Mesendoderm (in vitro differentiated cells): ENCODE results near the gene BFSP1.

Experiments used
- DNase-seq: peaks from one replicate; pipeline ENCODE4 v3.0.0; 2013
- H2AK5ac ChIP-seq: 2 replicates; pipeline ENCODE4 v1.6.1; 2013; ENCODE audit warnings: low read length, inconsistent platforms
- H2BK120ac ChIP-seq: 2 replicates; pipeline ENCODE4 v1.6.1; 2013; ENCODE audit warnings: low read depth, mild to moderate bottlenecking, low read length, moderate library complexity, mixed read lengths
- H2BK15ac ChIP-seq: replicated peaks from 2 replicates; pipeline ENCODE4 v1.6.1; 2013; ENCODE audit warnings: low read depth, mild to moderate bottlenecking, moderate library complexity
- H2BK5ac ChIP-seq: 2 replicates; pipeline ENCODE4 v1.6.1; 2013; ENCODE audit warnings: low read length, inconsistent platforms
- H3K18ac ChIP-seq: 2 replicates; pipeline ENCODE4 v1.6.1; 2013; ENCODE audit warnings: mild to moderate bottlenecking, low read length, mixed read lengths
- H3K23ac ChIP-seq: one replicate; pipeline ENCODE4 v1.6.1; 2013; ENCODE audit warnings: low read length
- H3K27ac ChIP-seq: 2 replicates; pipeline ENCODE4 v1.5.1; 2013; ENCODE audit warnings: low read depth, mild to moderate bottlenecking, inconsistent platforms, low read length, moderate library complexity
- H3K27me3 ChIP-seq: 2 replicates; pipeline ENCODE4 v1.6.1; 2013; ENCODE audit warnings: low read length, control low read depth, mild to moderate bottlenecking, inconsistent platforms; ENCODE audit not compliant: insufficient read depth, poor library complexity
- H3K36me3 ChIP-seq: 2 replicates; pipeline ENCODE4 v1.6.1; 2013; ENCODE audit warnings: low read length, inconsistent platforms; ENCODE audit not compliant: control insufficient read depth, insufficient read depth
- H3K4ac ChIP-seq: one replicate; pipeline ENCODE4 v1.6.1; 2013; ENCODE audit warnings: low read depth, mild to moderate bottlenecking, low read length, moderate library complexity
- H3K4me1 ChIP-seq: 2 replicates; pipeline ENCODE4 v1.6.1; 2013; ENCODE audit warnings: low read depth, low read length, inconsistent platforms; ENCODE audit not compliant: control insufficient read depth
- H3K4me2 ChIP-seq: 2 replicates; pipeline ENCODE4 v1.6.1; 2013; ENCODE audit warnings: low read length
- H3K4me3 ChIP-seq: 2 replicates; pipeline ENCODE4 v1.5.1; 2013; ENCODE audit warnings: mild to moderate bottlenecking, low read length
- H3K56ac ChIP-seq: one replicate; pipeline ENCODE4 v1.6.1; 2013; ENCODE audit warnings: low read length
- H3K79me1 ChIP-seq: 2 replicates; pipeline ENCODE4 v1.6.1; 2013; ENCODE audit warnings: low read length, inconsistent platforms
- H3K79me2 ChIP-seq: 2 replicates; pipeline ENCODE4 v1.6.1; 2013; ENCODE audit warnings: mild to moderate bottlenecking, low read length; ENCODE audit not compliant: control insufficient read depth, insufficient read depth
- H3K9ac ChIP-seq: 2 replicates; pipeline ENCODE4 v1.6.1; 2013; ENCODE audit warnings: low read length, inconsistent platforms
- H4K5ac ChIP-seq: one replicate; pipeline ENCODE4 v1.6.1; 2013; ENCODE audit warnings: low read length
- H4K8ac ChIP-seq: one replicate; pipeline ENCODE4 v1.6.1; 2013; ENCODE audit warnings: low read depth, mild to moderate bottlenecking, control low read depth, low read length, moderate library complexity
- WGBS: extraction: QIAGEN DNeasy Blood & Tissue Kit; methylation state at CpG from one replicate; pipeline ENCODE4 v1.1.7; 2013; ENCODE audit warnings: low lambda C conversion rate, missing lambda C conversion rate; ENCODE audit not compliant: insufficient coverage; ENCODE audit errors: extremely low coverage; 5-methylcytosine and 5-hydroxymethylcytosine counted together

The BFSP1 gene

GRCh38 chr20:17555106-17555505 lies 23.9 kb upstream of the BFSP1 start:
- Histone ChIP-seq H3K79me1 (no peaks in the 10 kb centered on the region), H4K5ac (no peak overlapping the region), H3K4me1 (peaks cover 1% of the 10 kb centered on the region), H3K4ac (no peak overlapping the region), H3K9ac (no peak overlapping the region), H3K4me3 (no peak overlapping the region), H2BK120ac (no peak overlapping the region), H2BK15ac (no peak overlapping the region), H3K79me2 (no peaks in the 10 kb centered on the region), H3K4me2 (no peak overlapping the region), H4K8ac (no peak overlapping the region), H3K27ac (no peak overlapping the region), H3K23ac (no peak overlapping the region), H3K36me3 (no peaks in the 10 kb centered on the region), H3K56ac (no peak overlapping the region), H3K27me3 (no peaks in the 10 kb centered on the region), H2AK5ac (no peak overlapping the region), H3K18ac (no peak overlapping the region), H2BK5ac (no peak overlapping the region)
- DNase-seq, result no peak
- WGBS, result no CpG with 5 or more reads among the region's 3 CpGs

DNA sequence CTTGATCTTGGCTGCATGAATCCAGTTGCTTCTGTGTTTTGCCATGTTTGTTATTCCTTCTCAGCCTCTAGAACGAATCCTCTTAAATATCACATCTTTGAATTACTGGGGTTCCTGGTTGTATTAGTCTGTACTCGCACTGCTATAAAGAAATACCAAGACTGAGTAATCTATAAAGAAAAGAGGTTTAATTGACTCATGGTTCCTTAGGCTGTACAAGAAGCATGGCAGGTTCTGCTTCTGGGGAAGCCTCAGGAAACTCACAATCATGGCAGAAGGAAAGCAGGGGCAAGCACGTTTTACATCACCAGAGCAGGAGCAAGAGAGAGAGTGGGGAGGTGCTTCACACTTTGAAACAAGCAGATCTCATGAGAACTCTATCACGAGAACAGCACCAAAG lies 18.0 kb upstream of the BFSP1 start:
- H3K27ac ChIP-seq, result no peak overlapping the region
- no peak overlapping the region for H3K23ac ChIP-seq
- no peak overlapping the region for H2BK120ac ChIP-seq
- no peaks in the 10 kb centered on the region for H3K79me1 ChIP-seq
- H4K8ac ChIP-seq, result no peak overlapping the region
- H3K79me2 ChIP-seq, result no peaks in the 10 kb centered on the region
- WGBS, result no CpG with 5 or more reads among the region's 4 CpGs
- no peak overlapping the region for H3K4ac ChIP-seq
- H3K56ac ChIP-seq, result no peak overlapping the region
- H3K4me1 ChIP-seq, result no peaks in the 10 kb centered on the region
- DNase-seq, result no peak
- no peak overlapping the region for H3K4me2 ChIP-seq
- no peaks in the 10 kb centered on the region for H3K27me3 ChIP-seq
- H4K5ac ChIP-seq, result no peak overlapping the region
- H3K36me3 ChIP-seq, result no peaks in the 10 kb centered on the region
- no peak overlapping the region for H2AK5ac ChIP-seq
- H3K18ac ChIP-seq, result no peak overlapping the region
- H2BK5ac ChIP-seq, result no peak overlapping the region
- H3K4me3 ChIP-seq, result no peak overlapping the region
- no peak overlapping the region for H3K9ac ChIP-seq
- H2BK15ac ChIP-seq, result no peak overlapping the region

- Histone ChIP-seq H3K4me3 (no peak overlapping the region), H3K27ac (no peak overlapping the region), H3K18ac (no peak overlapping the region), H3K23ac (no peak overlapping the region), H2BK120ac (no peak overlapping the region), H3K4me1 (no peaks in the 10 kb centered on the region), H3K79me2 (no peaks in the 10 kb centered on the region), H4K8ac (no peak overlapping the region), H3K4me2 (no peak overlapping the region), H2BK5ac (no peak overlapping the region), H2AK5ac (no peak overlapping the region), H3K36me3 (no peaks in the 10 kb centered on the region), H4K5ac (no peak overlapping the region), H3K79me1 (no peaks in the 10 kb centered on the region), H3K4ac (no peak overlapping the region), H3K9ac (no peak overlapping the region), H3K27me3 (no peaks in the 10 kb centered on the region), H2BK15ac (no peak overlapping the region), H3K56ac (no peak overlapping the region)
- no peak for DNase-seq
- WGBS, result no CpG with 5 or more reads among the region's 4 CpGs
Measured at GRCh38 chr20:17545127-17545526, 13.9 kb upstream of the BFSP1 start.

- no peak overlapping the region for H3K23ac ChIP-seq
- H4K8ac ChIP-seq, result no peak overlapping the region
- no peak overlapping the region for H2AK5ac ChIP-seq
- no peak overlapping the region for H3K27ac ChIP-seq
- no peaks in the 10 kb centered on the region for H3K79me2 ChIP-seq
- H3K56ac ChIP-seq, result no peak overlapping the region
- no peak for DNase-seq
- no peaks in the 10 kb centered on the region for H3K4me1 ChIP-seq
- no peak overlapping the region for H3K18ac ChIP-seq
- no peak overlapping the region for H4K5ac ChIP-seq
- no peaks in the 10 kb centered on the region for H3K36me3 ChIP-seq
- H3K9ac ChIP-seq, result no peak overlapping the region
- H3K4me2 ChIP-seq, result no peak overlapping the region
- H2BK15ac ChIP-seq, result no peak overlapping the region
- H3K79me1 ChIP-seq, result no peaks in the 10 kb centered on the region
- no peak overlapping the region for H3K4me3 ChIP-seq
- H2BK120ac ChIP-seq, result no peak overlapping the region
- H3K4ac ChIP-seq, result no peak overlapping the region
- WGBS, result no CpG with 5 or more reads among the region's 5 CpGs
- H2BK5ac ChIP-seq, result no peak overlapping the region
- no peaks in the 10 kb centered on the region for H3K27me3 ChIP-seq
Measured at GRCh38 chr20:17543531-17544131, 12.5 kb upstream of the BFSP1 start.

- Histone ChIP-seq H3K9ac (no peak overlapping the region), H3K4me2 (no peak overlapping the region), H3K36me3 (no peaks in the 10 kb centered on the region), H4K5ac (no peak overlapping the region), H2BK5ac (no peak overlapping the region), H3K4ac (no peak overlapping the region), H4K8ac (no peak overlapping the region), H3K4me3 (no peak overlapping the region), H2AK5ac (no peak overlapping the region), H3K23ac (no peak overlapping the region), H3K27ac (no peak overlapping the region), H3K4me1 (no peaks in the 10 kb centered on the region), H2BK120ac (no peak overlapping the region), H3K56ac (no peak overlapping the region), H3K27me3 (no peaks in the 10 kb centered on the region), H3K18ac (no peak overlapping the region), H2BK15ac (no peak overlapping the region), H3K79me1 (no peaks in the 10 kb centered on the region), H3K79me2 (no peaks in the 10 kb centered on the region)
- WGBS, result no CpG with 5 or more reads among the region's 4 CpGs
- DNase-seq, result no peak
Measured at GRCh38 chr20:17542993-17543412, 11.8 kb upstream of the BFSP1 start.

- Histone ChIP-seq H3K27ac (no peak overlapping the region), H2BK5ac (no peak overlapping the region), H3K36me3 (no peaks in the 10 kb centered on the region), H3K79me2 (no peaks in the 10 kb centered on the region), H3K56ac (no peak overlapping the region), H3K4me3 (no peak overlapping the region), H3K9ac (no peak overlapping the region), H2BK120ac (no peak overlapping the region), H3K18ac (no peak overlapping the region), H3K27me3 (no peaks in the 10 kb centered on the region), H2BK15ac (no peak overlapping the region), H3K4me1 (no peaks in the 10 kb centered on the region), H2AK5ac (no peak overlapping the region), H3K79me1 (no peaks in the 10 kb centered on the region), H3K4me2 (no peak overlapping the region), H4K8ac (no peak overlapping the region), H3K23ac (no peak overlapping the region), H3K4ac (no peak overlapping the region), H4K5ac (no peak overlapping the region)
- WGBS, result no CpG with 5 or more reads among the region's 1 CpG
- no peak for DNase-seq
Measured at GRCh38 chr20:17542481-17542880, 11.3 kb upstream of the BFSP1 start.
